ENCODE data around the gene TRIM15. TPM values are rescaled to one million over a fixed set of nuclear protein-coding genes. Genes with fewer than 3 reads are reported as not detected.

The TRIM15 gene
- total and polyA plus RNA-seq, 2 donors (not counting 3 experiments of a cell fraction or from before 2014, with no cell fraction given), result not detected

GRCh38 chr6:30130887-30131862 is 32.2 kb upstream of the TRIM15 start:
- Histone ChIP-seq H3K9ac (replicated peaks; ENCODE audit: extremely low read depth, insufficient read depth, low read length) (no peak overlapping the region), H2AFZ (ENCODE audit: low read depth, low read length) (no peak overlapping the region), H3K4me3 (replicated peaks in 1 of 3; ENCODE audit: insufficient read depth in 1 of 3, low read depth in 1 of 3, low read length in 3 of 3) (no peak overlapping the region), H4K20me1 (replicated peaks; ENCODE audit: control insufficient read depth, extremely low read depth, insufficient read depth, low read length) (no peaks in the 10 kb centered on the region), H3K9me1 (replicated peaks; ENCODE audit: control insufficient read depth, extremely low read depth, insufficient read depth, low read length) (no peaks in the 10 kb centered on the region), H3K4me2 (ENCODE audit: insufficient read depth, low read length) (no peak overlapping the region), H3K36me3 (ENCODE audit: control insufficient read depth in 2 of 2, extremely low read depth in 1 of 2, insufficient read depth in 2 of 2, low read length in 2 of 2) (no peaks in the 10 kb centered on the region), H3K79me2 (ENCODE audit: control insufficient read depth, insufficient read depth, low read length) (no peaks in the 10 kb centered on the region), H3K4me1 (ENCODE audit: control insufficient read depth, extremely low read depth, insufficient read depth, low read length) (no peaks in the 10 kb centered on the region), H3K9me3 (replicated peaks; ENCODE audit: control insufficient read depth, insufficient read depth, low read length) (no peaks in the 10 kb centered on the region), H3K27ac (ENCODE audit: insufficient read depth, low read depth, low read length) (no peak overlapping the region), H3K27me3 (ENCODE audit: control insufficient read depth in 2 of 2, insufficient read depth in 2 of 2, low read length in 2 of 2) (peaks cover 49 to 74% of the 10 kb centered on the region in 2 experiments)
- CTCF ChIA-PET, result interaction anchor here (0.6 to 12.2 kb wide), 44 partner anchors 8 to 477 kb away, joined by 3 to 311 read pairs (median 4); partner anchors contain the start of gene POLR1H
- dilution Hi-C loops (cut with MboI; ENCODE audit: extremely low pct_ligation_motif_present, low sequenced_read_pairs) (no loop called here), intact Hi-C loops (cut with micrococcal nuclease) (loop anchor here (1.0 to 10.0 kb wide), 3 partner anchors 28 to 283 kb away; no protein-coding TSS in a partner anchor)
- no TSS peak for BruUV-seq (replicated peaks)
- FAIRE-seq, result peak; percentile 95
- POLR2A ChIA-PET, result no interaction called here
- peak; percentile 57 for DNase-seq (ENCODE audit: low read depth, low spot score)
- TF ChIP-seq CTCF (IDR thresholded peaks at IDR 0.05; ENCODE audit: extremely low read depth in 1 of 2, insufficient read depth in 1 of 2, low read depth in 1 of 2, low read length in 2 of 2) (peak; percentile 95), POLR2A (IDR thresholded peaks at IDR 0.05; ENCODE audit: low read depth, low read length) (no peak)

GRCh38 chr6:30131947-30132497 is 31.3 kb upstream of the TRIM15 start:
- Histone ChIP-seq H3K4me1 (ENCODE audit: control insufficient read depth, extremely low read depth, insufficient read depth, low read length) (no peaks in the 10 kb centered on the region), H3K27me3 (ENCODE audit: control insufficient read depth in 2 of 2, insufficient read depth in 2 of 2, low read length in 2 of 2) (peaks cover 41 to 69% of the 10 kb centered on the region in 2 experiments), H3K9me3 (replicated peaks; ENCODE audit: control insufficient read depth, insufficient read depth, low read length) (no peaks in the 10 kb centered on the region), H3K4me2 (ENCODE audit: insufficient read depth, low read length) (no peak overlapping the region), H3K79me2 (ENCODE audit: control insufficient read depth, insufficient read depth, low read length) (no peaks in the 10 kb centered on the region), H3K9ac (replicated peaks; ENCODE audit: extremely low read depth, insufficient read depth, low read length) (no peak overlapping the region), H3K9me1 (replicated peaks; ENCODE audit: control insufficient read depth, extremely low read depth, insufficient read depth, low read length) (no peaks in the 10 kb centered on the region), H3K36me3 (ENCODE audit: control insufficient read depth in 2 of 2, extremely low read depth in 1 of 2, insufficient read depth in 2 of 2, low read length in 2 of 2) (no peaks in the 10 kb centered on the region), H2AFZ (ENCODE audit: low read depth, low read length) (no peak overlapping the region), H3K27ac (ENCODE audit: insufficient read depth, low read depth, low read length) (no peak overlapping the region), H4K20me1 (replicated peaks; ENCODE audit: control insufficient read depth, extremely low read depth, insufficient read depth, low read length) (no peaks in the 10 kb centered on the region), H3K4me3 (replicated peaks in 1 of 3; ENCODE audit: insufficient read depth in 1 of 3, low read depth in 1 of 3, low read length in 3 of 3) (no peak overlapping the region)
- TF ChIP-seq POLR2A (IDR thresholded peaks at IDR 0.05; ENCODE audit: low read depth, low read length) (no peak), FOS (IDR thresholded peaks at IDR 0.05; ENCODE audit: borderline replicate concordance, insufficient read depth, low read length) (no peak), MYC (IDR thresholded peaks at IDR 0.05; ENCODE audit: low read depth, low read length) (no peak), MAX (IDR thresholded peaks at IDR 0.05; ENCODE audit: insufficient read depth, insufficient read length) (no peak), POLR2AphosphoS5 (IDR thresholded peaks at IDR 0.05; ENCODE audit: insufficient read depth, low read depth, low read length) (no peak), JUN (IDR thresholded peaks at IDR 0.05; ENCODE audit: borderline replicate concordance, insufficient read depth, insufficient read length, low read depth) (no peak), CTCF (IDR thresholded peaks at IDR 0.05; ENCODE audit: extremely low read depth in 1 of 2, insufficient read depth in 1 of 2, low read depth in 1 of 2, low read length in 2 of 2) (no peak), EZH2 (IDR thresholded peaks at IDR 0.05; ENCODE audit: borderline replicate concordance, low read depth, low read length, severe bottlenecking) (no peak), GATA2 (IDR thresholded peaks at IDR 0.05; ENCODE audit: insufficient read depth, insufficient read length, low read depth, low read length) (no peak)
- no TSS peak for BruUV-seq (replicated peaks)
- DNase-seq (ENCODE audit: low read depth, low spot score), result no peak
- ChIA-PET CTCF (interaction anchor here (0.7 to 12.2 kb wide), 20 partner anchors 9 to 288 kb away, joined by 3 to 311 read pairs (median 5); partner anchors contain the start of gene POLR1H), POLR2A (no interaction called here)
- no peak for FAIRE-seq
- dilution Hi-C loops (cut with MboI; ENCODE audit: extremely low pct_ligation_motif_present, low sequenced_read_pairs) (no loop called here), intact Hi-C loops (cut with micrococcal nuclease) (loop anchor here (1.0 to 10.0 kb wide), 3 partner anchors 29 to 284 kb away; no protein-coding TSS in a partner anchor)

All from endothelial cell of umbilical vein (primary cell).